ENCODE results near the gene ATXN7. TPM values are rescaled to one million over a fixed set of nuclear protein-coding genes. Genes with fewer than 3 reads are reported as not detected.

ATXN7 gene
- polyA plus RNA-seq, 1 experiment: 10.7 TPM

DNA sequence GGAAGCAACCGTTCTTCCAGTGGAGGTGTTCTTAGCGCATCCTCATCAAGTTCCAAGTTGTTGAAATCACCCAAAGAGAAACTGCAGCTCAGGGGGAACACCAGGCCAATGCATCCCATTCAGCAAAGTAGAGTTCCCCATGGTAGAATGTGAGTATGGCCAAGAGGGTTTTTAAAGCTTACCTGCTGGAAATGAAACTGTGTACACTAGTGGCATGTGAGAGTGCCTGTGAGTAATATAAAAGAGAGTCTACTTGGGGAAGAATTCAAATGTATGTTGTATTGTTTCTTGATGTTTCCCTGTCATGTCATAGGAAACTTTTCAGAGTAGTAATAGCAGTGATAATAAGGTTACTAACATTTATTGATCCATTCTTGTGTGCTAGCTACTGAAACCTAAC is 116.4 kb downstream of the ATXN7 start:
- ChIA-PET POLR2A (no interaction called here), CTCF (interaction anchor here (8.9 kb wide), 1 partner anchor 13 kb away, joined by 67 read pairs; no protein-coding TSS in a partner anchor)
- TF ChIP-seq CTCF (IDR thresholded peaks at IDR 0.05; ENCODE audit: low read depth, low read length): no peak
- DNase-seq (ENCODE audit: low read depth, low spot score): no peak
- Histone ChIP-seq H3K27ac (ENCODE audit: low read depth, low read length) (no peak overlapping the region), H3K27me3 (ENCODE audit: control insufficient read depth, insufficient read depth, low read length) (no peaks in the 10 kb centered on the region), H3K4me3 (ENCODE audit: low read depth, low read length) (no peak overlapping the region), H3K9me3 (ENCODE audit: control insufficient read depth, insufficient read depth, low read length) (no peaks in the 10 kb centered on the region)

DNA sequence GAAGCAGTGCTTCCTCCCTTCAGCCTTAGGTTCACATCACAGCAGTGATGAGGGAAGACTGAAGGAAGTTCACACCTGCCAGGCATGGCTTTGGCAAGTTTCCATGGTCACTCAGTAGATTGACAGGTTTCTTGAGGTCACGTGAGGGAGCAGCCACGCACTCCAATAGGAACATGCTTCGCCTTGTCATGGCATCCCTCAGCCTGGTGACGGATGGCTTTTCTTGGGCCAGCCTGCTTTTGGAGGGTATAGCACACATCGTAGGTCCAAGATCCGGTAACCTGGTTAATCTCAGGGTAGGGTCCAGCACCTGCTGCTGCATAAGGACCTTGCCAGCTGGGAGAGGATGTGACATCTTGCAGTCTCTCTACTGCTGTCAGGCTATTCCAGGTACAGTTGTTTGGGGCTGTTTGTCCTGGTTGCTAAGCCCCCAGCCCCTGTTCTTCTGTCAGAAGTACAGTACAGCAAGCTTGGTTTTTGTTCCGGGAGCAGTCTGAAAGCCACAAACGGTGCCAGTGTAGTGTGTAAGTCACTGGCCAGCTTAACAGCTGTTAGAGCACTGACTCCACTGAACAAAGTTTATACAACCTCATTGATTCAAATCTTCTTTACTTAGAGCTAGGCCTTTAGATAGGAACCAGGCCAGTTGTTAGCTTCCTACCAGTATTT is 117.3 kb downstream of the ATXN7 start:
- CTCF ChIA-PET: interaction anchor here (8.9 kb wide), 1 partner anchor 12 kb away, joined by 67 read pairs; no protein-coding TSS in a partner anchor
- no peak overlapping the region for H3K27ac ChIP-seq (ENCODE audit: low read depth, low read length)

GRCh38 chr3:63981980-63982379 is 118.3 kb downstream of the ATXN7 start:
- ChIA-PET POLR2A (no interaction called here), CTCF (interaction anchor here (3.7 to 8.9 kb wide), 2 partner anchors 11 kb away, joined by 37 to 67 read pairs; no protein-coding TSS in a partner anchor)
- Histone ChIP-seq H3K27me3 (ENCODE audit: control insufficient read depth, insufficient read depth, low read length) (no peaks in the 10 kb centered on the region), H3K27ac (ENCODE audit: low read depth, low read length) (no peak overlapping the region), H3K4me3 (ENCODE audit: low read depth, low read length) (no peak overlapping the region), H3K9me3 (ENCODE audit: control insufficient read depth, insufficient read depth, low read length) (no peaks in the 10 kb centered on the region)
- TF ChIP-seq CTCF (IDR thresholded peaks at IDR 0.05; ENCODE audit: low read depth, low read length): no peak
- no peak for DNase-seq (ENCODE audit: low read depth, low spot score)

More for the DNA sequence above, 117.3 kb downstream of the ATXN7 start:
- no peak overlapping the region for H3K4me3 ChIP-seq (ENCODE audit: low read depth, low read length)
- TF ChIP-seq CTCF (IDR thresholded peaks at IDR 0.05; ENCODE audit: low read depth, low read length): no peak
- DNase-seq (ENCODE audit: low read depth, low spot score): no peak
- no peaks in the 10 kb centered on the region for H3K27me3 ChIP-seq (ENCODE audit: control insufficient read depth, insufficient read depth, low read length)
- POLR2A ChIA-PET: no interaction called here
- no peaks in the 10 kb centered on the region for H3K9me3 ChIP-seq (ENCODE audit: control insufficient read depth, insufficient read depth, low read length)

DNA sequence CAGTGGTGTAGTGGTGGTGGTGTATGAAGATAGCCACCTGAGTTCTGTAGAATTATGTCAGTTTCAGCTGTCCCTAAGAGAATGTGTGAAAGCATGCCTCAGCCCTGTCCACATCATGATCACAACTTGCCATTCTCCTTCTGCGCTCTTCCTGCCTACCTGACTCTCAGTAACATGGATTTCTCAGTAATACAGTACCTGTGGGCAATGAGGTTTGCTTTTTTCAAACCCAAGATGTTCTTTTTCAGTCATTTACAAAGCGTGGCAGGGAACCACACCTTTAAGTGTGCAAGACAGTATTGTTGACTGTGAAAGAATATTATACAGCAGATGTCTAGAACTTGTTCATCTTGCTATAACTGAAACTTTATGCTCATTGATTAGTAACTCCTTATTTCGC is 120.7 kb downstream of the ATXN7 start:
- DNase-seq (ENCODE audit: low read depth, low spot score): no peak
- no peaks in the 10 kb centered on the region for H3K27me3 ChIP-seq (ENCODE audit: control insufficient read depth, insufficient read depth, low read length)
- H3K4me3 ChIP-seq (ENCODE audit: low read depth, low read length): no peak overlapping the region
- CTCF ChIA-PET: interaction anchor here (1.3 to 3.7 kb wide), 3 partner anchors 9 to 634 kb away, joined by 4 to 37 read pairs (median 6); no protein-coding TSS in a partner anchor
- TF ChIP-seq CTCF (IDR thresholded peaks at IDR 0.05; ENCODE audit: low read depth, low read length): no peak
- no peaks in the 10 kb centered on the region for H3K9me3 ChIP-seq (ENCODE audit: control insufficient read depth, insufficient read depth, low read length)
- POLR2A ChIA-PET: interaction anchor here (0.6 kb wide), 1 partner anchor 112 kb away, joined by 4 read pairs; no protein-coding TSS in a partner anchor
- H3K27ac ChIP-seq (ENCODE audit: low read depth, low read length): no peak overlapping the region

GRCh38 chr3:63986146-63986545 is 122.5 kb downstream of the ATXN7 start:
- DNase-seq (ENCODE audit: low read depth, low spot score): no peak
- ChIA-PET POLR2A (no interaction called here), CTCF (interaction anchor here (0.7 to 1.2 kb wide), 2 partner anchors 11 to 23 kb away, joined by 3 to 4 read pairs; no protein-coding TSS in a partner anchor)
- no peak for TF ChIP-seq CTCF (IDR thresholded peaks at IDR 0.05; ENCODE audit: low read depth, low read length)
- Histone ChIP-seq H3K4me3 (ENCODE audit: low read depth, low read length) (no peak overlapping the region), H3K27me3 (ENCODE audit: control insufficient read depth, insufficient read depth, low read length) (no peaks in the 10 kb centered on the region), H3K9me3 (ENCODE audit: control insufficient read depth, insufficient read depth, low read length) (no peaks in the 10 kb centered on the region), H3K27ac (ENCODE audit: low read depth, low read length) (no peak overlapping the region)

Data from AG04450 (cell line).